Sigmoid colon (tissue), 4 donors: Measurements from ENCODE around the gene MZT2A.

Experiments used
- EP300 ChIP-seq, 4 donors: sonication (generic); formaldehyde crosslinking; IDR thresholded peaks; one replicate each; pipeline ENCODE4 v1.6.1; 2017; ENCODE audit warnings: antibody characterized with exemption in 4 of 4
- POLR2A ChIP-seq, 2 donors: fragments of 450-650 bp; IDR thresholded peaks; one replicate each; pipeline ENCODE4 v1.6.1; 2016; ENCODE audit warnings: antibody characterized with exemption in 2 of 2, mild to moderate bottlenecking in 2 of 2, moderate library complexity in 2 of 2
- POLR2AphosphoS5 ChIP-seq, 4 donors: sonication (generic); formaldehyde crosslinking; IDR thresholded peaks; one replicate each; pipeline ENCODE4 v1.6.1; 2017; ENCODE audit warnings: antibody characterized with exemption in 4 of 4
- TF ChIP-seq, protein P1 (sequence below), 4 experiments: fragments of 450-650 bp in 3 of 4; fragments of 200-600 bp in 1 of 4; IDR thresholded peaks; one replicate each; pipeline ENCODE4 v1.5.1; 2016 to 2019; ENCODE audit warnings: antibody characterized with exemption in 4 of 4, mild to moderate bottlenecking in 3 of 4, moderate library complexity in 2 of 4

DNA sequence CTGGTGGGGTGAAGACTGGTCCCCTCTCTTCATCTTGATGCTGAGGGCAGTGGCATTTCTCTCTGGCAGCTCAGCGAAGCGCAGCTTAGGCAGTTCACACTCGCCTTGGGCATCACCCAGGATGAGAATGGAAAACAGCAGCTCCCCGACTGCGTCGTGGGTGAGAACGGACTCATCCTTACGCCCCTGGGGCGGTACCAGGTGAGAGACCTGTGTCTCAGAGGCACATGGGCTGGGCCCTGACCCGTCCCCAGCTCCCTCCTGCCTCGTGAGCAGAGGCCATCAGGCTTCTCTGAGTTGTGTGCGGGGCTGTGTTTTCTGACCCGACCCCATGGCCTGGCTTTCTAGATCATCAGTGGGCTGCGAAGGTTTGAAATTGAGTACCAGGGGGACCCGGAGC lies 27.3 kb upstream of the MZT2A start:
- TF ChIP-seq, protein P1, sequence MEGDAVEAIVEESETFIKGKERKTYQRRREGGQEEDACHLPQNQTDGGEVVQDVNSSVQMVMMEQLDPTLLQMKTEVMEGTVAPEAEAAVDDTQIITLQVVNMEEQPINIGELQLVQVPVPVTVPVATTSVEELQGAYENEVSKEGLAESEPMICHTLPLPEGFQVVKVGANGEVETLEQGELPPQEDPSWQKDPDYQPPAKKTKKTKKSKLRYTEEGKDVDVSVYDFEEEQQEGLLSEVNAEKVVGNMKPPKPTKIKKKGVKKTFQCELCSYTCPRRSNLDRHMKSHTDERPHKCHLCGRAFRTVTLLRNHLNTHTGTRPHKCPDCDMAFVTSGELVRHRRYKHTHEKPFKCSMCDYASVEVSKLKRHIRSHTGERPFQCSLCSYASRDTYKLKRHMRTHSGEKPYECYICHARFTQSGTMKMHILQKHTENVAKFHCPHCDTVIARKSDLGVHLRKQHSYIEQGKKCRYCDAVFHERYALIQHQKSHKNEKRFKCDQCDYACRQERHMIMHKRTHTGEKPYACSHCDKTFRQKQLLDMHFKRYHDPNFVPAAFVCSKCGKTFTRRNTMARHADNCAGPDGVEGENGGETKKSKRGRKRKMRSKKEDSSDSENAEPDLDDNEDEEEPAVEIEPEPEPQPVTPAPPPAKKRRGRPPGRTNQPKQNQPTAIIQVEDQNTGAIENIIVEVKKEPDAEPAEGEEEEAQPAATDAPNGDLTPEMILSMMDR (IDR thresholded peaks at IDR 0.05) = no peak
- no peak for TF ChIP-seq POLR2A (IDR thresholded peaks at IDR 0.05)
- no peak for TF ChIP-seq POLR2AphosphoS5 (IDR thresholded peaks at IDR 0.05)
- no peak for TF ChIP-seq EP300 (IDR thresholded peaks at IDR 0.05)
